ENCODE data around the gene EFNB3.

EFNB3 gene

GRCh38 chr17:7750321-7750821, 45.4 kb downstream of the EFNB3 start:
- TF ChIP-seq ZNF274 (IDR thresholded peaks at IDR 0.05; ENCODE audit: low read depth, low read length) = no peak
- no peak overlapping the region for H3K4me3 ChIP-seq (ENCODE audit: low read length)

GRCh38 chr17:7754656-7755055, 49.7 kb downstream of the EFNB3 start:
- TF ChIP-seq ZNF274 (IDR thresholded peaks at IDR 0.05; ENCODE audit: low read depth, low read length) = no peak
- H3K4me3 ChIP-seq (ENCODE audit: low read length) = no peak overlapping the region

DNA sequence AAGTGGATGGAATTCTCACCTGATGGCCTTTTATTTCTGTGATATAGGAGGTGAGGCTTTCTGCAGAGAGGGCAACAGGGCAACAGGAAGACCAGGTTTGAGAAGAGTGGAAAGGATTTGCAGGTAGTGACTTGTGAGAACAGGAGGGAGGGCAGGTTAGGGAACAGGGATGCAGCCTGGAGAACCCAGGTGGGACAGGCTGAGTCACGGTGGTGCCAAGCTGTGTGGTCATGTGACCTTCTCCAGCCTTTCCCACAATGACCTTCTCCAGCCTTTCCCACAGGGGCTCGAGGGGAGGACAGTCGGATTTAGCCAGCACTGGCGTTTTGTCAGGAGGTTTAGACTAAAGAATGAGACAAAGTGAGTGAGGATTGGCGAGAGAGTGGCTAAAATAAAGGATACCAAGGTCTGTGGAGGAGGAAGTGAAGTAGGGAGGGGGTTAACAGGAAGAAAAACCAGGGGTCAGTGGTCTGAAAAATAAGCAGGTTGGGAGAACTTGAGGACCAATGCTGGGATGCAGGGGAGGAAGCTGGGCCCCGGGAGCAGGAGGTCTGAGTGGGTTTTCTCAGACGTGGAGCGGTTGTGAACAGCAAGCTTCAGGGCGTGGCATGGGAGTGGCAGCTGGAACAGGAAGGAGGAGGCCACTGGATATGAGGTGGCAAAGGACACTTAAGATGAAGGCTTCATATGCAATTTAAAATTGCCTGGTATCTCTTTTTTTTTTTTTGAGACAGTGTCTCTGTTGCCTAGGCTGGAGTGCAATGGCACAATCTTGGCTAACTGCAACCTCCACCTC, 50.3 kb downstream of the EFNB3 start:
- H3K4me3 ChIP-seq (ENCODE audit: low read length) = no peak overlapping the region
- TF ChIP-seq ZNF274 (IDR thresholded peaks at IDR 0.05; ENCODE audit: low read depth, low read length) = no peak

GRCh38 chr17:7756968-7757367, 52.0 kb downstream of the EFNB3 start:
- H3K4me3 ChIP-seq (ENCODE audit: low read length) = no peak overlapping the region
- no peak for TF ChIP-seq ZNF274 (IDR thresholded peaks at IDR 0.05; ENCODE audit: low read depth, low read length)

All from GM08714 (cell line).